CD4-positive, alpha-beta T cell treated with Interleukin-15 for 1 hour (primary cell): ENCODE data around the gene GFPT1.

ENCODE experiments used
- DNase-seq: peaks from one replicate; pipeline ENCODE4 v3.0.0-alpha.2; 2020

Gene GFPT1

DNA sequence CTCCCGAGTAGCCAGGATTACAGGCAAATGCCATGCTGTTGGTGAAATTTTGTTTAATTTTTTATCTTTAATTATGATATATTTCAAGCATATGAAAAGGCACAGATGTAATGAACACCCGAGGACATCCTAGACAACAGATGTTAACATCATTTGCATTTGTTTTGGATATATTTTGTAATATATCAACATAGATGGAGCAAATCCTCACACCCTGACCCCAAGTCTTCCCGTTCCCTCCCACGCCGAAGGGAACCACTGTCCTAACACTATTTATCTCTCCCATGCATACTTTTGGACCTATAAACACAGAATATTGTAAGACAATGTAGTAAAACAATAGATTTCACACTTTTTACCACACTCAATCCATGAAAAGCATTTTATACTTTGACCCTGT is 99.5 kb downstream of the GFPT1 start:
- DNase-seq = no peak

DNA sequence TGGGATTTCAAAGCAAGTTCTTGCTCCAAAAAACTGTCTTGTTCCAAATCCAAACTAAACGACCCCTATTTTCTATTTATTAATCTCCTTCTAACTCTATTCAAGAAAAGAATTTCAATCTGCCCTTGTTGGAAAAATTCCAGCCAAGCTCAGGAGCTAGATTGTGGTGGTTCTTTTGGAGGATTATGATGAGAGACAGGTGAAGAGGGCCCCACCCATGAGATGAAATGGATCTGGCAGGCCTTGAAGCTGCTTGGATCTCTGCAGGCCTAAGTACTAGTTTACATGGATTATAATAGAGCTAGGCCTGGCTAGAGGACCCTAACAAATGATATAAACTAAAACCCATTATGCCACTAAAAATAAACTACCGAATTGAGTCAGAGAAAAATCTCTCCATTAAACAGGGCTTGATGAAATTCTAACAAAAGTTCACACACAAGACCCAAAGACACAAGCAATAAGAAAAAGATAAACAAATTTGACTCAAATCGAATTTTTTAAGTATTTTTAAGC is 101.6 kb downstream of the GFPT1 start:
- DNase-seq = no peak

- DNase-seq = no peak
These were observed 106.1 kb downstream of the GFPT1 start for GRCh38 chr2:69280796-69281412.

DNA sequence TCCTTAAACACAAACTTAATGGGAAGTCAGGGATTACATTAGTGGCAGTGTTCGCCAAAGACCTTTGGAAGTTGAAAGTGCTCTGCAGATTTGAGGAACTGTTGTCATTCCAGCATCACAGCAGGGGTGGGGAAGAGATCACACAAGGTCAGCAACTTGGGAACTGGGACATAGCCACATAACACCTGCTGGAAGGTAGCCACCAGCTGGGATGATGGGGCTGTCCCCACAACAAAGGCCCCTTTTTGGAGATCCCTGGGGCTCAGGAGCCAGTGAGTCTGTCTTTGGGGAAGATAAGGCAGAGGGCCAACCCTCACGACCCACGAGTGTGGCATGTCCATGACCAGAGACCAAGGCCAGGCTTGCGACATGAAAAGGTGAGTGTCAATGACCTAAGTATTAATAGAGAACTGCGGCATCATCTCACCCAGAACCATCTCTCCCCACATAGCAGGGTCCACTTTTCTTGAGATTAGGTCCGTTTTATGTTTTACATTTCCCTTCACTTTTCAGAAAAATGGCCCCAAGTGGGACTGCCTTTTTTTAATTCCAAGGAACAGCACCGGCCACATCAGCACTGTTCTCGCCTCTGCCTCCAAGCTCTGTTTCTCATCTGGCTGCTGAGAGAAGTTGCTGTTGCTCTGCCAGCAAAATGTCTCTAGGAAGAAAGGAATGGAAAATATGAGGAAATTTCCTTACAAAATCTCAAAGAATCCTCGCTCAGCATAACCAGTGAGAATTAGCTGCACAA is 106.9 kb downstream of the GFPT1 start:
- no peak for DNase-seq

- no peak for DNase-seq
These were observed 107.8 kb downstream of the GFPT1 start for GRCh38 chr2:69279211-69279610.

- no peak for DNase-seq
These were observed 108.7 kb downstream of the GFPT1 start for GRCh38 chr2:69278366-69278765.

- no peak for DNase-seq
These were observed 111.5 kb downstream of the GFPT1 start for GRCh38 chr2:69275490-69275889.

DNA sequence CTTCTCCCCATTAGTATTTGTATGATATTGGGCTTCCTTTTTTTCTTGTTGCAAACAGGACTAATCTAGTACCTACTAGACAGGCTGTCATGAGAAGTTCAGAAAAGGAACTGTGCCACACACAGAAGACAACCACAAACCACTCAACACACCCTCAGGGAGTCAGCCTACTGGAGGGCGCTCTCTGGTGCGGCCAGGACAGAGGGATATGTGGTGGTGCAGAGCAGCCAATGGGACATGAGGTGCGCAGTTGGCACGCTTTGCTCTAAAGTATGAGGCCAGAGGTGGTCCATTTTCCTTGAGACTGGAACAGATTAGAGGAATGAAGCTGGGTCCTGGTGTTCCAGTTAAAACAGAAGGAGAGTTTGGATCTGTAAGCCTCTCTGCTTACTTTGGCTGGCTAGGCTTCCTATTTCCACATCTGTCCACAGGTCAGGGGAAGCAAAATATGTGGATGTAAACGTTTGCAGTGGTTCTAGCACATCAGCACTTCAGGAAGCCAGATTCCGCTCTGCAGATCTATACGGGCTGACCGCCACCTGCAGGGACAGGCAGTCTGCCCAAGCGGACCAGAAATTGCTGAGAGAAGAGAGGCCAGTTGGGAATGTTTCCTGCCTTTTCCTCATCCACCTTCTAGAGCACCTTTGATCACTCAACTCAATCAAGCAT is 114.1 kb downstream of the GFPT1 start:
- DNase-seq = no peak

DNA sequence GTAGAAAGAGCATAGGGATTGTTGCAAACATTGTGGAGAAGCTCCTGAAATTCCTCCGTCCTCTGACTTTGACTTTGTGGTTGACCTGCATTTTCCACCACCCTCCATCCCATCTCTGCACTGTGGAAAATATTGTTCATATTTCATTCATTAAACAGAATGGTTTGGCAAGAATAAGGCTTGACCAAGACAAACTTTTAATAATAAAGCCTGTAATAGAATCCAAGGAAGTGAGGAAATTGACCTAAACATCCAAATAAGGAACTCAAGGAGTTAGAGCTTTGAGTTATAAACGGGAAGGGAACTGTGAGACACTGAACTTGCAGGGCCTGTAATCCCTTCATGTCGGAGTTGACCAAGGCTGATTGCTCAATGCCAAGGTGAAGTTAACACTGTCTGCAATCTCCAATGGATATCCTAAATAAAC is 115.2 kb downstream of the GFPT1 start:
- no peak for DNase-seq
